ENCODE data around the gene SH3RF3. TPM values are rescaled to one million over a fixed set of nuclear protein-coding genes. Genes with fewer than 3 reads are reported as not detected.

SH3RF3 gene
- total RNA-seq, 1 donor from 2014 or later: under 0.01 TPM

- FAIRE-seq (no peak), DNase-seq (ENCODE audit: low read depth) (no peak)
- TF ChIP-seq CTCF (IDR thresholded peaks at IDR 0.05; ENCODE audit: insufficient read depth, low read length, severe bottlenecking): no peak
- no peaks in the 10 kb centered on the region for H3K36me3 ChIP-seq (ENCODE audit: control insufficient read depth, insufficient read depth, low read length)
- no peaks in the 10 kb centered on the region for H3K27me3 ChIP-seq (ENCODE audit: control insufficient read depth, insufficient read depth, low read length)
- H3K4me3 ChIP-seq (ENCODE audit: low read depth, low read length): no peak overlapping the region
Observed at GRCh38 chr2:109508556-109508955, 379.6 kb downstream of the SH3RF3 start.

- Histone ChIP-seq H3K36me3 (ENCODE audit: control insufficient read depth, insufficient read depth, low read length) (no peaks in the 10 kb centered on the region), H3K27me3 (ENCODE audit: control insufficient read depth, insufficient read depth, low read length) (no peaks in the 10 kb centered on the region), H3K4me3 (ENCODE audit: low read depth, low read length) (no peak overlapping the region)
- peak; percentile 98 for TF ChIP-seq CTCF (IDR thresholded peaks at IDR 0.05; ENCODE audit: insufficient read depth, low read length, severe bottlenecking)
- DNase-seq (ENCODE audit: low read depth): peak; percentile 64
- no peak for FAIRE-seq
Observed at GRCh38 chr2:109510136-109511028, 381.4 kb downstream of the SH3RF3 start.

- no peaks in the 10 kb centered on the region for H3K27me3 ChIP-seq (ENCODE audit: control insufficient read depth, insufficient read depth, low read length)
- H3K36me3 ChIP-seq (ENCODE audit: control insufficient read depth, insufficient read depth, low read length): no peaks in the 10 kb centered on the region
- no peak for FAIRE-seq
- DNase-seq (ENCODE audit: low read depth): no peak
- H3K4me3 ChIP-seq (ENCODE audit: low read depth, low read length): no peak overlapping the region
- TF ChIP-seq CTCF (IDR thresholded peaks at IDR 0.05; ENCODE audit: insufficient read depth, low read length, severe bottlenecking): no peak
Observed at GRCh38 chr2:109511168-109511567, 382.2 kb downstream of the SH3RF3 start.

GRCh38 chr2:109512076-109512475, 383.1 kb downstream of the SH3RF3 start:
- Histone ChIP-seq H3K36me3 (ENCODE audit: control insufficient read depth, insufficient read depth, low read length) (no peaks in the 10 kb centered on the region), H3K4me3 (ENCODE audit: low read depth, low read length) (no peak overlapping the region), H3K27me3 (ENCODE audit: control insufficient read depth, insufficient read depth, low read length) (no peaks in the 10 kb centered on the region)
- FAIRE-seq (no peak), DNase-seq (ENCODE audit: low read depth) (no peak)
- TF ChIP-seq CTCF (IDR thresholded peaks at IDR 0.05; ENCODE audit: insufficient read depth, low read length, severe bottlenecking): no peak

- no peak for TF ChIP-seq CTCF (IDR thresholded peaks at IDR 0.05; ENCODE audit: insufficient read depth, low read length, severe bottlenecking)
- Histone ChIP-seq H3K4me3 (ENCODE audit: low read depth, low read length) (no peak overlapping the region), H3K36me3 (ENCODE audit: control insufficient read depth, insufficient read depth, low read length) (no peaks in the 10 kb centered on the region), H3K27me3 (ENCODE audit: control insufficient read depth, insufficient read depth, low read length) (no peaks in the 10 kb centered on the region)
- peak; percentile 99 for FAIRE-seq
- DNase-seq (ENCODE audit: low read depth): no peak
Observed at GRCh38 chr2:109513230-109513629, 384.2 kb downstream of the SH3RF3 start.

All from bronchial epithelial cell (primary cell).